WTC11 (cell line): ENCODE data around the gene TSPAN31. TPM values are rescaled to one million over a fixed set of nuclear protein-coding genes. Genes with fewer than 3 reads are reported as not detected.

Experiments used
- ATAC-seq: fragments of 200-7000 bp; cut with Tn5 transposase; 2 replicates; pipeline ENCODE4 v1.10.0; 2021; ENCODE audit warnings: mild to moderate bottlenecking, moderate library complexity
- CTCF ChIA-PET: fragments of 300-600 bp; sonication (Branson Sonifier 250); formaldehyde crosslinking; loops from one replicate; lab custom pipeline; 2021; ENCODE audit warnings: antibody characterized with exemption; lab: Charles Lee
- POLR2A ChIA-PET: fragments of 350-600 bp; sonication (Branson Sonifier 250); formaldehyde crosslinking; loops from one replicate; lab custom pipeline; 2021; ENCODE audit warnings: antibody characterized with exemption; lab: Charles Lee
- DNase-seq: peaks from one replicate; pipeline ENCODE4 v3.0.0; 2021; ENCODE audit warnings: low spot score
- H3K27ac Mint-ChIP-seq: 2 replicates; pipeline ENCODE4 v1.8.0; 2021; ENCODE audit warnings: mixed read lengths
- H3K27me3 Mint-ChIP-seq: 2 replicates; pipeline ENCODE4 v1.8.0; 2021; ENCODE audit warnings: low read depth, mild to moderate bottlenecking, moderate library complexity, mixed read lengths
- H3K36me3 Mint-ChIP-seq: 2 replicates; pipeline ENCODE4 v1.8.0; 2021; ENCODE audit warnings: mixed read lengths
- H3K4me1 Mint-ChIP-seq: 2 replicates; pipeline ENCODE4 v1.8.0; 2022; ENCODE audit warnings: mixed read lengths
- H3K4me3 Mint-ChIP-seq: 2 replicates; pipeline ENCODE4 v1.8.0; 2021; ENCODE audit warnings: mild to moderate bottlenecking, moderate library complexity, mixed read lengths
- H3K9me3 Mint-ChIP-seq: 2 replicates; pipeline ENCODE4 v1.8.0; 2021; ENCODE audit warnings: mixed read lengths
- CTCF ChIP-seq: fragments of 200-600 bp; IDR thresholded peaks from 2 replicates; pipeline ENCODE4 v1.8.0; 2022; ENCODE audit warnings: antibody characterized with exemption
- E2F5 ChIP-seq: sonication (generic); formaldehyde crosslinking; IDR thresholded peaks from 2 replicates; pipeline ENCODE4 v1.8.1; 2022; ENCODE audit warnings: mild to moderate bottlenecking, moderate library complexity, missing genetic modification reagents
- GTF2I ChIP-seq: fragments of 250-450 bp; sonication (Bioruptor Pico); conservative IDR thresholded peaks from 2 replicates; pipeline ENCODE4 v1.4.0; 2021; ENCODE audit warnings: mild to moderate bottlenecking
- JAZF1 ChIP-seq: fragments of 250-450 bp; sonication (Bioruptor Pico); IDR thresholded peaks from 2 replicates; pipeline ENCODE4 v1.9.0; 2021; ENCODE audit warnings: moderate library complexity, mild to moderate bottlenecking, inconsistent platforms
- MXD4 ChIP-seq: fragments of 250-450 bp; sonication (Bioruptor Pico); IDR thresholded peaks from 2 replicates; pipeline ENCODE4 v1.8.0; 2021; ENCODE audit warnings: mild to moderate bottlenecking, moderate library complexity, borderline replicate concordance
- NR2C2 ChIP-seq: sonication (generic); formaldehyde crosslinking; IDR thresholded peaks from 2 replicates; pipeline ENCODE4 v1.8.0; 2022; ENCODE audit warnings: mild to moderate bottlenecking, missing genetic modification reagents
- ZBTB43 ChIP-seq: sonication (generic); formaldehyde crosslinking; IDR thresholded peaks from 2 replicates; pipeline ENCODE4 v1.8.1; 2023; ENCODE audit warnings: mild to moderate bottlenecking, missing genetic modification reagents
- ZNF138 ChIP-seq: sonication (generic); formaldehyde crosslinking; conservative IDR thresholded peaks from 2 replicates; pipeline ENCODE4 v1.8.1; 2022; ENCODE audit warnings: mild to moderate bottlenecking, moderate library complexity, missing genetic modification reagents
- ZNF219 ChIP-seq: sonication (generic); formaldehyde crosslinking; IDR thresholded peaks from 2 replicates; pipeline ENCODE4 v1.8.0; 2023; ENCODE audit warnings: missing genetic modification reagents, mild to moderate bottlenecking, borderline replicate concordance
- total RNA-seq: library from RNA; stranded (reverse); gene quantifications from 3 replicates; pipeline ENCODE4 v1.2.3, GENCODE V29; 2021
- TF ChIP-seq, protein P1 (sequence below): sonication (generic); formaldehyde crosslinking; IDR thresholded peaks from 2 replicates; pipeline ENCODE4 v1.8.1; 2023; ENCODE audit warnings: mild to moderate bottlenecking, missing genetic modification reagents, borderline replicate concordance

TSPAN31 gene
- total RNA-seq, 1 experiment from 2014 or later = 9.9 TPM

- no peak overlapping the region for H3K4me3 Mint-ChIP-seq
- DNase-seq (no peak), ATAC-seq (no peak)
- ChIA-PET POLR2A (no interaction called here), CTCF (interaction anchor here (1.4 to 2.4 kb wide), 4 partner anchors 9 to 35 kb away, joined by 3 to 80 read pairs (median 14); partner anchors contain the start of genes CYP27B1, EEF1AKMT3 and METTL1)
- H3K4me1 Mint-ChIP-seq = peaks cover 30% of the 10 kb centered on the region
- TF ChIP-seq, protein P1, sequence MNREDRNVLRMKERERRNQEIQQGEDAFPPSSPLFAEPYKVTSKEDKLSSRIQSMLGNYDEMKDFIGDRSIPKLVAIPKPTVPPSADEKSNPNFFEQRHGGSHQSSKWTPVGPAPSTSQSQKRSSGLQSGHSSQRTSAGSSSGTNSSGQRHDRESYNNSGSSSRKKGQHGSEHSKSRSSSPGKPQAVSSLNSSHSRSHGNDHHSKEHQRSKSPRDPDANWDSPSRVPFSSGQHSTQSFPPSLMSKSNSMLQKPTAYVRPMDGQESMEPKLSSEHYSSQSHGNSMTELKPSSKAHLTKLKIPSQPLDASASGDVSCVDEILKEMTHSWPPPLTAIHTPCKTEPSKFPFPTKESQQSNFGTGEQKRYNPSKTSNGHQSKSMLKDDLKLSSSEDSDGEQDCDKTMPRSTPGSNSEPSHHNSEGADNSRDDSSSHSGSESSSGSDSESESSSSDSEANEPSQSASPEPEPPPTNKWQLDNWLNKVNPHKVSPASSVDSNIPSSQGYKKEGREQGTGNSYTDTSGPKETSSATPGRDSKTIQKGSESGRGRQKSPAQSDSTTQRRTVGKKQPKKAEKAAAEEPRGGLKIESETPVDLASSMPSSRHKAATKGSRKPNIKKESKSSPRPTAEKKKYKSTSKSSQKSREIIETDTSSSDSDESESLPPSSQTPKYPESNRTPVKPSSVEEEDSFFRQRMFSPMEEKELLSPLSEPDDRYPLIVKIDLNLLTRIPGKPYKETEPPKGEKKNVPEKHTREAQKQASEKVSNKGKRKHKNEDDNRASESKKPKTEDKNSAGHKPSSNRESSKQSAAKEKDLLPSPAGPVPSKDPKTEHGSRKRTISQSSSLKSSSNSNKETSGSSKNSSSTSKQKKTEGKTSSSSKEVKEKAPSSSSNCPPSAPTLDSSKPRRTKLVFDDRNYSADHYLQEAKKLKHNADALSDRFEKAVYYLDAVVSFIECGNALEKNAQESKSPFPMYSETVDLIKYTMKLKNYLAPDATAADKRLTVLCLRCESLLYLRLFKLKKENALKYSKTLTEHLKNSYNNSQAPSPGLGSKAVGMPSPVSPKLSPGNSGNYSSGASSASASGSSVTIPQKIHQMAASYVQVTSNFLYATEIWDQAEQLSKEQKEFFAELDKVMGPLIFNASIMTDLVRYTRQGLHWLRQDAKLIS (CRISPR knock-in tag) = no peak
- H3K27me3 Mint-ChIP-seq = peaks cover 91% of the 10 kb centered on the region
- H3K9me3 Mint-ChIP-seq = no peaks in the 10 kb centered on the region
- H3K27ac Mint-ChIP-seq = no peak overlapping the region
- H3K36me3 Mint-ChIP-seq = no peaks in the 10 kb centered on the region
Measured at GRCh38 chr12:57757771-57758170, 12.9 kb downstream of the TSPAN31 start.

GRCh38 chr12:57758552-57759359 is 13.9 kb downstream of the TSPAN31 start:
- no peaks in the 10 kb centered on the region for H3K36me3 Mint-ChIP-seq
- H3K4me1 Mint-ChIP-seq = peaks cover 26% of the 10 kb centered on the region
- ChIA-PET CTCF (interaction anchor here (1.0 to 1.7 kb wide), 8 partner anchors 14 to 59 kb away, joined by 3 to 6 read pairs (median 4); partner anchors contain the start of genes AVIL and TSPAN31), POLR2A (interaction anchor here (1.4 kb wide), 1 partner anchor 14 kb away, joined by 3 read pairs; the partner anchor contains the start of gene TSPAN31)
- no peaks in the 10 kb centered on the region for H3K9me3 Mint-ChIP-seq
- H3K4me3 Mint-ChIP-seq = no peak overlapping the region
- no peak overlapping the region for H3K27ac Mint-ChIP-seq
- TF ChIP-seq MXD4 (no peak), NR2C2 (CRISPR knock-in tag) (no peak), ZNF219 (CRISPR knock-in tag) (no peak), ZNF138 (no peak), GTF2I (no peak), E2F5 (no peak), ZBTB43 (CRISPR knock-in tag) (no peak)
- no peak for ATAC-seq
- no peak for DNase-seq
- peaks cover 91% of the 10 kb centered on the region for H3K27me3 Mint-ChIP-seq

- TF ChIP-seq JAZF1 (CRISPR knock-in tag) (no peak), CTCF (peak; percentile 34; the same call in 1 of the 2 replicates)
- ChIA-PET POLR2A (interaction anchor here (1.4 kb wide), 1 partner anchor 15 kb away, joined by 3 read pairs; the partner anchor contains the start of gene TSPAN31), CTCF (interaction anchor here (0.6 to 1.7 kb wide), 14 partner anchors 13 to 193 kb away, joined by 3 to 6 read pairs (median 4); partner anchors contain the start of genes AVIL, EEF1AKMT3, METTL1 and TSPAN31)
- no peaks in the 10 kb centered on the region for H3K9me3 Mint-ChIP-seq
- peak; percentile 10; the same call in 1 of the 2 replicates for ATAC-seq
- H3K27me3 Mint-ChIP-seq = peaks cover 91% of the 10 kb centered on the region
- H3K4me1 Mint-ChIP-seq = peaks cover 25% of the 10 kb centered on the region
- H3K36me3 Mint-ChIP-seq = no peaks in the 10 kb centered on the region
- no peak overlapping the region for H3K4me3 Mint-ChIP-seq
- no peak overlapping the region for H3K27ac Mint-ChIP-seq
- no peak for DNase-seq
Measured at GRCh38 chr12:57759360-57759980, 14.6 kb downstream of the TSPAN31 start.
